Rectal smooth muscle tissue (tissue), 1 donor: ENCODE data around the gene TOX2.

Experiments used
- H3K27ac ChIP-seq: one replicate; pipeline ENCODE4 v1.7.0; 2013; ENCODE audit warnings: low read depth, low read length, inconsistent platforms
- H3K27me3 ChIP-seq: one replicate; pipeline ENCODE4 v1.7.0; 2013; ENCODE audit warnings: low read length; ENCODE audit not compliant: control insufficient read depth, insufficient read depth
- H3K36me3 ChIP-seq: one replicate; pipeline ENCODE4 v1.7.0; 2013; ENCODE audit warnings: low read length; ENCODE audit not compliant: control insufficient read depth, insufficient read depth
- H3K4me1 ChIP-seq: one replicate; pipeline ENCODE4 v1.7.0; 2013; ENCODE audit warnings: low read length; ENCODE audit not compliant: control insufficient read depth, insufficient read depth
- H3K4me3 ChIP-seq: one replicate; pipeline ENCODE4 v1.7.0; 2013; ENCODE audit warnings: low read length
- H3K9ac ChIP-seq: one replicate; pipeline ENCODE4 v1.7.0; 2013; ENCODE audit warnings: low read length

The TOX2 gene

GRCh38 chr20:43945391-43946205, 30.9 kb downstream of the TOX2 start:
- Histone ChIP-seq H3K36me3 (no peaks in the 10 kb centered on the region), H3K4me3 (no peak overlapping the region), H3K27me3 (no peaks in the 10 kb centered on the region), H3K4me1 (no peaks in the 10 kb centered on the region), H3K27ac (no peak overlapping the region), H3K9ac (no peak overlapping the region)

GRCh38 chr20:43946206-43946491, 31.5 kb downstream of the TOX2 start:
- H3K27me3 ChIP-seq, result no peaks in the 10 kb centered on the region
- no peak overlapping the region for H3K4me3 ChIP-seq
- no peak overlapping the region for H3K27ac ChIP-seq
- H3K36me3 ChIP-seq, result no peaks in the 10 kb centered on the region
- H3K9ac ChIP-seq, result no peak overlapping the region
- H3K4me1 ChIP-seq, result no peaks in the 10 kb centered on the region

GRCh38 chr20:43946659-43947315, 32.1 kb downstream of the TOX2 start:
- Histone ChIP-seq H3K9ac (no peak overlapping the region), H3K4me1 (no peaks in the 10 kb centered on the region), H3K27ac (no peak overlapping the region), H3K36me3 (no peaks in the 10 kb centered on the region), H3K4me3 (no peak overlapping the region), H3K27me3 (no peaks in the 10 kb centered on the region)

DNA sequence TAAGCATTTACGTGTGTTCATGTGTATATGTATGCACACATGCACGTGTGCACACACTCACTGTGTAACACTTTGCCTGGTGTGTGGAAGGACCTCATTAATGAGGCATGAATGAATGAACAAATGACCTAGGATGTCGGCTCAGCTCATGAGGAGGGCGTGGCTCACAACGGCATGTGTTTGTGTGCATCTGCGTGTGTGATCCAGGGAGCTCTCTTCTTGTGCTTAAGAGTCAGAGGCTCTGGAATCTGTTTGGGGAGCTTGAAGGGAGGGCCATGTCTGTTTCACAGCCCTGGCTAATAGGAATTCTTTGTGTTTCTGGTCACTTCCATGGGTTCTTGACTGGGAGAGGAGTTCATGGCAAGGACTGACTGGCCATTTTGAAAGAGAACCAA, 32.7 kb downstream of the TOX2 start:
- Histone ChIP-seq H3K4me1 (no peaks in the 10 kb centered on the region), H3K27me3 (no peaks in the 10 kb centered on the region), H3K36me3 (no peaks in the 10 kb centered on the region), H3K27ac (no peak overlapping the region), H3K9ac (no peak overlapping the region), H3K4me3 (no peak overlapping the region)

DNA sequence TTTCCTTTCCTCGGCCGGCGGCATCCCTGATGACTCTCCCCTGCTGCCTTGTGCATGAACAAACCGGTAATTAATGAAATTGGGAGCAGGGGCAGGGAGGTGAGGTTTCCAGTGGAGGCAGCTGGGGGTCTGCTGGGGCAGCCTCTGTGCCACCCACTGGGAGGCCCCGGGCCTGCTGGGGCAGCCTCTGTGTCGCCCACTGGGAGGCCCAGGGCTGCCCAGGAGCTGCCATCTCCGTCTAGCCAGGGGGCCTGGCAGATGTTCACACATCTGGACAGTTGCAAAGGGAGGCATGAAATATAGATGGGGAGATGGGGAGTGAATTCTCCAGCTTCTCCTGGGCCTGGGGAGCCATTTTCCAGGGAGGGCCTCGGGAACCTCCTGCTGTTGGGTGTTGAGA, 33.8 kb downstream of the TOX2 start:
- Histone ChIP-seq H3K4me3 (no peak overlapping the region), H3K27me3 (no peaks in the 10 kb centered on the region), H3K36me3 (no peaks in the 10 kb centered on the region), H3K27ac (no peak overlapping the region), H3K4me1 (no peaks in the 10 kb centered on the region), H3K9ac (no peak overlapping the region)

DNA sequence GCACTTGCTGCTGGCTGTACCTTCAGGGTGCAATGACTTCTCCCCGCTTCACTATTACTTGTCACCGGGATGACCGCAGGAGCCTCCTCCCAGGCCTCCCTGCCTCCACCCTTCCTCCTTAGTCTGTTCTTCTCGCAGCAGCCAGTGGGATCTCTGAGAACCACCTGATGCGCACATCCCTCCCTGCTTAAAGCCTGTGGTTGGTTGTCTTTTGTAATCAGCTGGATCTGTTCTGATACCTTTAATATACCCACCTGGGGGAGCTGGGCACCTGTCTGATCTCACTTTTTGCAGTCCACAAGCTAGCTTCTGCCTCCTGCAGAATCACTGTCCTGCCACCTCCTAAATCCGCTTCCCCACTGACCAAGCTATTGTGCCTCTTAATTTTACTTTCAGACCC, 34.6 kb downstream of the TOX2 start:
- no peak overlapping the region for H3K4me3 ChIP-seq
- H3K36me3 ChIP-seq, result no peaks in the 10 kb centered on the region
- no peaks in the 10 kb centered on the region for H3K27me3 ChIP-seq
- no peak overlapping the region for H3K27ac ChIP-seq
- H3K4me1 ChIP-seq, result no peaks in the 10 kb centered on the region
- no peak overlapping the region for H3K9ac ChIP-seq

DNA sequence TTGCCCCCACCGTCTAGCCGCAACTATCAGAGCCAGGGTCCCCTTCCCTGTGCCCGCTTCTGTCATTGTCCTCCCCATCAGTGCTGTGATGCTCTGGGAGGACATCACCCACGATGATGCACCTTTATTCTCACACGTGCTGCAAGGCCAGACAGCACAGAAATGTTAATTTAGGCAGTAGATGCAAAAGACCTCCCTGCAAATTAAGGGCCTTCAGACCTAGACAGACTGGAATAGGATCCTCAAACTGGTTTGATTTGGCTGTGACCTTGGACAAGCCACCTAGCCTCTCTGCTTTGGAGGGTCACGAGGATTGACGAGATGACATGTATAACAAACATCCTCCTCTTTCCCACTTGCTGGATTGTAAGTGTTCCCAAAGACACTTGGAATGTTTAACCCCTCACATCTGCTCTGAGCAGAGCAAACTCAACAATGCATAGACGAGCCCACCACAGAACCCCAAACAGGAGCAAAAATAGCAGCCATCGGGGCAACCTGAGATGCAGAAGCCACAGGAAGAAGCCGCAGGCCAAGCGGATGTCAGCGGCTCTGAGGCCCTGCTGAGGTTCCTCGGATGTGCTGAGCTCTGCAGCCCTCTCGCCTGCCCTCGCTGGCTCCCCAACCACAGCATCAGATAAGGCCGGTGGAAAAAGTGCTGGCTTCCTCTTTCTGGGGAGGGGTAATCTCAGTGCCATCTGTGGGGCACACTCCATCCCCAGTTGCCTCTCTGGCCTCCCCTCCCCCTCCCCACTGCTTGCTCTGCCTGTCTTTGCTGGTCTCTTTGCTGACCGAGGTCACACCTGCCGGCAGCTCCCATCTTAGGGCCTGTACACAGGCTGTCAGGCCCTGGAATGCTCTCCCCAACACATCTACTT, 35.3 kb downstream of the TOX2 start:
- Histone ChIP-seq H3K27me3 (no peaks in the 10 kb centered on the region), H3K36me3 (no peaks in the 10 kb centered on the region), H3K4me3 (no peak overlapping the region), H3K27ac (no peak overlapping the region), H3K9ac (no peak overlapping the region), H3K4me1 (no peaks in the 10 kb centered on the region)

- H3K9ac ChIP-seq, result no peak overlapping the region
- no peaks in the 10 kb centered on the region for H3K27me3 ChIP-seq
- no peak overlapping the region for H3K4me3 ChIP-seq
- no peaks in the 10 kb centered on the region for H3K36me3 ChIP-seq
- no peaks in the 10 kb centered on the region for H3K4me1 ChIP-seq
- no peak overlapping the region for H3K27ac ChIP-seq
Measured at GRCh38 chr20:43953919-43954592, 39.4 kb downstream of the TOX2 start.

- no peaks in the 10 kb centered on the region for H3K4me1 ChIP-seq
- no peak overlapping the region for H3K27ac ChIP-seq
- H3K4me3 ChIP-seq, result no peak overlapping the region
- no peak overlapping the region for H3K9ac ChIP-seq
- no peaks in the 10 kb centered on the region for H3K36me3 ChIP-seq
- H3K27me3 ChIP-seq, result no peaks in the 10 kb centered on the region
Measured at GRCh38 chr20:43954704-43955061, 40.0 kb downstream of the TOX2 start.

- H3K27me3 ChIP-seq, result no peaks in the 10 kb centered on the region
- no peaks in the 10 kb centered on the region for H3K4me1 ChIP-seq
Measured at GRCh38 chr20:43955062-43955749, 40.6 kb downstream of the TOX2 start.

DNA sequence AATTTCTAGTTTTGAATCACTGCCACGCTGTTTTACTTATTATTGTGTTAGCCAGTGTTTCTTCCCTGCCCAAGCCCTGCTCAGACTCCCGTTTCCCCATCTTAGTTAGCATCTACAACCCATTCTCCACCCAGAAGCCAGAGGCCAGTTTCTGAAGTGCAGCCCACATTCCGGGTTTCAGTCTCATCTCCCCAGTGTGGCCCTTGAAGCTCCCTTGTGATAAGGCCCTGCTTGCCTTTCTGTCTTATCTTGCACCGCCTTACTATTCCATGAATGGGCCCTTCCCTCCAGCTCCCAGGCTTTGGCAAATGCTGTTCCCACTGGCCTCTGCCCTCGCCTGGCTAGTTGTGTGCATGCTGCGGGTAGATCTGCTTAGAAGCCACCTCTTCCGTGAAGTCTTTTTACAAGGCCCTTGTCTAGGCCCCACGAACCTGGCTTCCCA, 41.1 kb downstream of the TOX2 start:
- Histone ChIP-seq H3K4me3 (no peak overlapping the region), H3K27ac (no peak overlapping the region), H3K27me3 (no peaks in the 10 kb centered on the region), H3K4me1 (no peaks in the 10 kb centered on the region), H3K36me3 (no peaks in the 10 kb centered on the region), H3K9ac (no peak overlapping the region)

More at GRCh38 chr20:43955062-43955749, 40.6 kb downstream of the TOX2 start:
- Histone ChIP-seq H3K9ac (no peak overlapping the region), H3K36me3 (no peaks in the 10 kb centered on the region), H3K4me3 (no peak overlapping the region), H3K27ac (no peak overlapping the region)

DNA sequence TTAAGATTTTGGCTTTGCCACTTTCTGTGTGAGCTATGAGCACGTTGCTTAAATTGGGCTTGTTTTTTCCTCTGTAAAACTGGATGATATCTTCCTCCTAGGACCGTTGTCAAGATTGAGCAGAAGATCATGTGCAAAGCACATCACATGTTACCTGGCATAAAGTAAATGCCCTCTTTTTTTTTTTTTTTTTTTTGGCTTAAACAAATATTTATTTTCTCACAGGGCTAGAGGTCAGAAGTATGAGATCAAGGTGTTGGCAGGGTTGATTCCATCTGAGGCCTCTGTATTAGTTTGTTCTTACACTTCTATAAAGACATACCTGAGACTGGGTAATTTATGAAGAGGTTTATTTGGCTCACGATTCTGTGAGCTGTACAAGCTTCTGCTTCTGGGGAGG, 42.7 kb downstream of the TOX2 start:
- H3K4me3 ChIP-seq, result no peak overlapping the region
- no peaks in the 10 kb centered on the region for H3K36me3 ChIP-seq
- no peaks in the 10 kb centered on the region for H3K27me3 ChIP-seq
- no peak overlapping the region for H3K27ac ChIP-seq
- H3K4me1 ChIP-seq, result no peaks in the 10 kb centered on the region
- no peak overlapping the region for H3K9ac ChIP-seq
